HepG2 (cell line): Measurements from ENCODE around the gene ABHD2. TPM values are rescaled to one million over a fixed set of nuclear protein-coding genes. Genes with fewer than 3 reads are reported as not detected.
A peak's percentile ranks its signal among the peaks of the same experiment; 100 is the strongest.

Experiments
- DR1 ChIP-seq: sonication (generic); formaldehyde crosslinking; IDR thresholded peaks from 2 replicates; pipeline ENCODE4 v1.8.0; 2021; ENCODE audit warnings: mild to moderate bottlenecking, missing genetic modification reagents, inconsistent platforms
- FIP1L1 ChIP-seq: fragments of 200-400 bp; formaldehyde crosslinking; IDR thresholded peaks from 2 replicates; pipeline ENCODE4 v1.6.1; 2018; ENCODE audit warnings: low read depth, mild to moderate bottlenecking, low read length, moderate library complexity, borderline replicate concordance; ENCODE audit not compliant: insufficient read depth
- FOXA1 ChIP-seq, 2 experiments: fragments of 450-650 bp in 1 of 2; sonication (generic) in 1 of 2; formaldehyde crosslinking in 1 of 2; IDR thresholded peaks; 2 replicates each; pipeline versions ENCODE4 v1.4.0 to v1.6.1; 2016 to 2020; ENCODE audit warnings: missing genetic modification reagents in 1 of 2
- IKZF1 ChIP-seq: fragments of 450-650 bp; IDR thresholded peaks from 2 replicates; pipeline ENCODE4 v1.7.1; 2016
- KDM4B ChIP-seq: sonication (generic); formaldehyde crosslinking; IDR thresholded peaks from 2 replicates; pipeline ENCODE4 v1.4.0; 2020; ENCODE audit warnings: missing genetic modification reagents
- NFE2L1 ChIP-seq: sonication (generic); formaldehyde crosslinking; IDR thresholded peaks from 2 replicates; pipeline ENCODE4 v1.4.0; 2020; ENCODE audit warnings: missing genetic modification reagents, mild to moderate bottlenecking, borderline replicate concordance
- STAT5B ChIP-seq: sonication (generic); formaldehyde crosslinking; IDR thresholded peaks from 2 replicates; pipeline ENCODE4 v1.4.0; 2020; ENCODE audit warnings: missing genetic modification reagents
- TAF15 ChIP-seq: fragments of 200-400 bp; formaldehyde crosslinking; IDR thresholded peaks from one replicate; pipeline ENCODE4 v1.6.1; 2018; ENCODE audit warnings: mild to moderate bottlenecking, low read depth, low read length; ENCODE audit not compliant: poor library complexity, severe bottlenecking
- TEAD2 ChIP-seq: sonication (generic); formaldehyde crosslinking; IDR thresholded peaks from 2 replicates; pipeline ENCODE4 v1.9.0; 2021; ENCODE audit warnings: missing genetic modification reagents
- TRIM22 ChIP-seq: fragments of 450-650 bp; IDR thresholded peaks from 2 replicates; pipeline ENCODE4 v1.6.1; 2017
- U2AF2 ChIP-seq: fragments of 200-400 bp; formaldehyde crosslinking; IDR thresholded peaks from 2 replicates; pipeline ENCODE4 v1.6.1; 2017; ENCODE audit warnings: low read depth, mild to moderate bottlenecking, low read length
- ZBED4 ChIP-seq: sonication (generic); formaldehyde crosslinking; IDR thresholded peaks from 2 replicates; pipeline ENCODE4 v1.4.0; 2020; ENCODE audit warnings: missing genetic modification reagents, borderline replicate concordance
- ZBTB37 ChIP-seq: sonication (generic); formaldehyde crosslinking; IDR thresholded peaks from 2 replicates; pipeline ENCODE4 v1.4.0; 2020; ENCODE audit warnings: mild to moderate bottlenecking, missing genetic modification reagents
- ZBTB7A ChIP-seq: sonication (generic); formaldehyde crosslinking; IDR thresholded peaks from 2 replicates; pipeline ENCODE4 v1.8.0; 2022; ENCODE audit warnings: mild to moderate bottlenecking, missing genetic modification reagents
- ZNF687 ChIP-seq: sonication (generic); formaldehyde crosslinking; IDR thresholded peaks from 2 replicates; pipeline ENCODE4 v1.5.1; 2020; ENCODE audit warnings: mild to moderate bottlenecking, missing genetic modification reagents, moderate library complexity
- ZNF746 ChIP-seq: sonication (generic); formaldehyde crosslinking; IDR thresholded peaks from 2 replicates; pipeline ENCODE4 v1.8.0; 2022; ENCODE audit warnings: mild to moderate bottlenecking, missing genetic modification reagents
- ZSCAN21 ChIP-seq: sonication (generic); formaldehyde crosslinking; IDR thresholded peaks from 2 replicates; pipeline ENCODE4 v1.8.0; 2022; ENCODE audit warnings: mild to moderate bottlenecking, missing genetic modification reagents, moderate library complexity, borderline replicate concordance
- polyA plus RNA-seq, 8 experiments: library from polyadenylated mRNA; depleted of rRNA in 3 of 8; stranded (reverse) in 7 of 8; unstranded in 1 of 8; fragments of >200 nt; fragmentation: Illumina TruSeq in 4 of 8; extraction: Trizol in 4 of 8; gene quantifications; 2 replicates each; pipeline versions ENCODE4 v1.2.1 to v1.2.3, GENCODE V29; 2011 to 2016; ENCODE audit warnings: low read depth in 4 of 8, missing spikeins in 1 of 8, mixed read lengths in 1 of 8; ENCODE audit not compliant: insufficient read depth in 1 of 8
- total RNA-seq, 5 experiments: library from RNA; depleted of rRNA; stranded (reverse); fragments of >200 nt; fragmentation: Illumina TruSeq; extraction: Trizol; gene quantifications; 2 replicates each; pipeline ENCODE4 v1.2.3, GENCODE V29; 2016; ENCODE audit warnings: low read depth in 1 of 5

The ABHD2 gene
- total and polyA plus RNA-seq, 2 of the 13 experiments (the other 11 are each of a cell fraction or from before 2014, with no cell fraction given), result 14.8 to 22.4 TPM

GRCh38 chr15:89136818-89137772 is 48.8 kb downstream of the ABHD2 start (continued):
- TF ChIP-seq ZNF687 (CRISPR knock-in tag) (peak; percentile 56; the same call in 1 of the 2 replicates), ZSCAN21 (CRISPR knock-in tag) (peak; percentile 74; the same call in 1 of the 2 replicates), TAF15 (no peak), U2AF2 (no peak), DR1 (CRISPR knock-in tag) (no peak), NFE2L1 (CRISPR knock-in tag) (no peak), STAT5B (CRISPR knock-in tag) (no peak), ZBTB7A (CRISPR knock-in tag) (no peak), TRIM22 (no peak), TEAD2 (CRISPR knock-in tag) (no peak), ZBTB37 (peak; percentile 93), KDM4B (CRISPR knock-in tag) (0 out of 2 replicates have a peak, but pooled peaks have one; percentile 47), ZNF746 (no peak), FOXA1 (IDR thresholded peaks at IDR 0.05) (no peak), FOXA1 (CRISPR knock-in tag; IDR thresholded peaks at IDR 0.05) (peak; percentile 82), ZBED4 (CRISPR knock-in tag) (no peak; the same call in 1 of the 2 replicates), IKZF1 (no peak), FIP1L1 (no peak)
